ENCODE measurements around the gene THEM4. TPM values are rescaled to one million over a fixed set of nuclear protein-coding genes. Genes with fewer than 3 reads are reported as not detected.
"Not testable (repeated sequence)": the region's sequence is repeated elsewhere in the genome, so short reads cannot be mapped to it uniquely, and the experiment has no call there.

Gene THEM4
- total RNA-seq, 1 donor from 2014 or later, result 14.9 TPM

DNA sequence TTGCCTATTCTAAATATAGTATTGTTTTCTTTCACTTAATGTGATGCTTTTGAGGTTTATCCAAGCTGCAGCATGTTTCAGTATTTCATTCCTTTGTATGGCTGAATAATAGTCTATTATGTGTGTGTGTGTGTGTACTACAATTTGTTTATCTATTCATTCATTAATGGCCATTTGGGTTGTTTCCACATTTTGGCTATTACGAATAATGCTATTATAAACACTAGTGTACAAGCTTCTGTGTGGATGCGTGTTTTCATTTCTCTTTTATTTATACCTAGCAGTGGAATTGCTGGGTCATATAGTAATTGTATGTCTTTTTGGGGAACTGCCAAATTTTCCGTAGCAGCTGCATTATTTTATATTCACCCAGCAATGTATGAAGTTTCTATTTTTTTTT lies 40.8 kb downstream of the THEM4 start:
- no peak for ATAC-seq
- intact Hi-C loops (cut with DNase I), result no loop called here
- no peak for DNase-seq (ENCODE audit: low spot score)

DNA sequence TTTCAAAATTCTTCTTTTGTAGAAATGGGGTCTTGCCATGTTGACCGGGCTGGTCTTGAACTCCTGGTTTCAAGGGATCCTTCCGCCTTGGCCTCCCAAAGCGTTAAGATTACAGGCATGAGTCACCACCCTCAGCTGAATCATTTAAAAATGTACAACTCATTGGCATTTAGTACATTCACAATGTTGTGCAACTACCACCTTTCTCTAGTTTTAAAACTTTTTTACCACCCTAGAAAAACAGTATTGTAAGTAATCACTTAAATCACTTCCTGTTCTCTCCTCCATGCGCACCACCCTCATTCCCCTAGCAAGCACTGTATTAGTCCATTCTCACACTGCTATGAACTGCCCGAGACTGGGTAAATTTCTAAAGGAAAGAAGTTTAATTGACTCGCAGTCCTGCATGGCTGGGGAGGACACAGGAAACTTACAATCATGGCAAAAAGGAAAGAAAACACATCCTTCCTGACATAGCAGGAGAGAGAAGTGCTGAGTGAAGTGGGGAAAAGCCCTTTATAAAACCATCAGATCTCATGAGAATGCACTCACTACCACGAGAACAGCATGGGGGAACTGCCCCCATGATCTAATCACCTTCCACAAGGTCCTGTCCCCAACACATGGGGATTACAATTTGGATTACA lies 41.4 kb downstream of the THEM4 start:
- intact Hi-C loops (cut with DNase I), result no loop called here
- ATAC-seq, result no peak
- no peak for DNase-seq (ENCODE audit: low spot score)

DNA sequence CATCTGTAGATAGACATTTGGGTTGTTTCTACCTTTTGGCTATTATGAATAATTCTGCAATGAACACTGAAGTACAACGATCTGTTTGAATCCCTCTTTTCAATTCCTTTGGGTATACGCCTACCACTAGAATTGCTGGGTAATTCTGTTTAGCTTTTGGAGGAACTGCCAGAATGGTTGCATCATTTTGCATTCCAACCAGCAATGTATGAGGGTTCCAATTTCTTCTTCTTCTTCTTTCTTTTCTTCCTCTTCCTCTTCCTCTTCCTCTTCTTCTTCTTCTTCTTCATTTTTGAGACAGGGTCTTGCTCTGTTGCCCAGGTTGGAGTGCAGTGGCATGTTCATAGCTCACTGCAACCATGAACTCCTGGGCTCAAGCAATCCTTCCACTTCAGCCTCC lies 42.0 kb downstream of the THEM4 start:
- ATAC-seq, result no peak
- intact Hi-C loops (cut with DNase I), result no loop called here
- DNase-seq (ENCODE audit: low spot score), result no peak

DNA sequence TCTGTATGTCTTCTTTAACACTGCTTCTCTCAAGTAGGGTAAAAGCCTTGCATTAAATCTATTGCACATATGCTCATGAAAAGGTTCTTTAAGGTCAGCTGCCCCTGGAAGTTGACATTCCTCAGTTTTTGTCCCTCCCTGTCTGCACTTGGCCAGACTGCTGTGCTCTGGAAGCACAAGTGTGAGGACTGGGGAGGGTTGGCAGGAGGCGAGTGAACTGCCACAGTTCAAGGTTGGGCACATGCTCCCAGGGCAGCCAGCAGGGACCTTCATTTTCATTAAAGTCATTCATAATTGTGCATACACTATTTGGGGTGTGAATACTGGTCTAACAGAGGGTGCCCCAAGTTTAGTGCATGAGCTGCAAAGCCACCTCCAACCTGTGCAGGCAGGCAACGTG lies 44.9 kb downstream of the THEM4 start:
- intact Hi-C loops (cut with DNase I), result no loop called here
- ATAC-seq, result no peak
- DNase-seq (ENCODE audit: low spot score), result no peak

DNA sequence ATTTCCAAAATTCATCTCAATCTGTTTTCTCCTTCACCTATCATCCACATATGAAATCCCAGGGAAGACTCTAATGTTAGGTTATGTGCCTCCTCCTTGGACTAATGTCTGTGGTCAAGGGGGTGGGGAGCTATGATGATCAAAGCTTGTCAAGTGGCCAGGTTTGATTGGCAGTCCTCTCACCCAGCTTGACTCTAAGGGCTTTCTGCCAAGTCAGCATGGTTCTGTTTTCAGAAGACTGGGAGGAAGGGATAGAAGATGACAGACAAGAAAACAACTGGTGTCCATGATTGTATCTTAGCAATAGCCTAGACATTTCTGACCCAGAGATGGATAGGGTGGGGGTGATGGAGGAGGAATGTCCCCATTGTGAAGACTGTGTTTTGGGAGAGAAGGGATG lies 46.7 kb downstream of the THEM4 start:
- DNase-seq (ENCODE audit: low spot score), result no peak

DNA sequence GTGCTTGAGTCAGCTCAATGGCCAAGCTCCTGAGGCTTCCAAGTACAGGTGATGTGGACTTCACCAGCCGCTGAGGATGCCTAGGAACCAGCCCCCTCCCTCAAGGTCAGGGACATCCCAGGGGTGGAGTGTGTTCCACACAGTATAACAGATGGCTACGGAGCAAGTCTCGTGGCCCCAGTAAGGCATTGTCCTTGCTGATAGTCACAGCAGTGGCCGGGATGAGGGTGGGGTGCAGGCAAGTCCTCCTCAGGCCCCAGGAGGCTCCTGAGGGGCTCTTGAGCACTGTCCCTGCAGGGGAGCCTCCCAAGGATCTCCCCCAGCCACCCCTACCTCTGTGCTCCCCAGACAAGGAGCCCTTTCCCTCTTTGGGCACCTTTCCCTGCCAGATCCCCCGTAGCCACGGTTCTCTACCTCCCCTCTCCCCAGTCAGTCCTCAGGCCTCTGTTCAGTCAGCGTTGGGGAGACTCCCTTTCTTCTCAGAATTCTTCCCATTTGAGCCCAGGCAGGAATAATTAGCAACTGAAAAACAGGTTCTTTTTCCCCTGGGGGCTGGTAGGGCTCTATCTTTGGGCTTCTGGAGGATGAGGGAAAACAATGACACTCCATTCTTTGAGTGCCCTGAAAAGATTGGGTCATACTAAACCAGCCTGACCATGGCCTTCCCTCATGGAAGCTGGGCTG lies 48.7 kb downstream of the THEM4 start:
- DNase-seq (ENCODE audit: low spot score) (no peak), ATAC-seq (no peak)
- intact Hi-C loops (cut with DNase I), result no loop called here

More for the DNA sequence above, 46.7 kb downstream of the THEM4 start:
- intact Hi-C loops (cut with DNase I), result no loop called here
- no peak for ATAC-seq

DNA sequence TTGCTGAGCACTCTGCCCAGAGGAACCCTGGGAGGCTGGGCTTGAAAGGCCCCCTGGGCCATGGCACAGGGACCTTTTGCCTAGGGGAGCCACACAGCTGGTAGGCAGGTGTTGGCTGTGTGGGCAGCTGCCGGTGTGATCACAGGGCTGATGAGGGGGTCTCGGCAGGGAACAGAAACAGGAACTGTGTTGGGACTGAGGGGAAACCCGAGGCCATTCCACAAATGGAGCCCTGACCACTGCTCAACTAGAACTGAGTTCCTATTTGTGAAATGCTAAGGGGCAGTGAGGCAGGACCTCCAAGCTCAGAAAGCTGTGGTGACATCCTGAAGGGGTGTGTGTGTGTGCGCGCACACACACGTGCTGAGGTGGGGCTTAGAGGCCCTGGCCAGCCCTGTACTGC lies 49.4 kb downstream of the THEM4 start:
- ATAC-seq (no peak), DNase-seq (ENCODE audit: low spot score) (no peak)
- intact Hi-C loops (cut with DNase I), result no loop called here

DNA sequence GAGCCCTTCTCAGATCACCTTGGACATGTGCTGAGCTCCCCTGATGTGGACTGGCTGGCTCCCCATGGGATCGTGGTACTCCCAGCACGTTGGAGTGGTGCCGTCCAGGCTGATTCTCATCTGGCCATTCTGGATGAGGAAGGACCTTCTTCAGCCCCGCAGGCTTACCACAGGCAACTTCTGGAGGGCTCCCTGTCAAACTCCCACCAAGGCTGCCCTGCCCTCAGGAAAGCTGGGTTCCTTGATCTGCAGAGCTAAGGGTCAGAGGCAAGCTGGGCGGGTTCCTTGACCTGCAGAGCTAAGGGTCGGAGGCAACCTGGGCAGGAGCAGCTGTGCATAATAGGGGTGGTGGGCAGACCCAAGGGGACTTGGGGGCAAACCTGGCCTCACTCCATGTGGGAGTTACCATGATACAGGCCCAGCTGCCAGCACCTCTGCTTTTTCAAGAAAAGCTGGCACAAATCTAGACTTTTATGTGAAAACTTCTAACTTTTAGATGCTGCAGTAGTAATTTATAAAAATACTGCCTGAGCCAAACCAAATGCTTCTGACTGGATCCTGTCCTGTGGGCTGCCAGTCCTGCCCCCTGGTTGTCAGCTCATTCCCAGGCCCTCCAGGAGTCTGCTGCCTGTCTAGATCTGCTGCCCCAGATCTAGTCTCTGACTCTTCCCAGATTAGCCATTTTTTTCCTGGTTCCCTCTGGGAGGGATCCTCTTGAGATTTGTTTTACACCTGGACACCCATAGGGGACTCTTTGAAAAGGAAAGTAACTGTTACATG lies 50.2 kb downstream of the THEM4 start:
- intact Hi-C loops (cut with DNase I), result no loop called here
- ATAC-seq (no peak), DNase-seq (ENCODE audit: low spot score) (no peak)

DNA sequence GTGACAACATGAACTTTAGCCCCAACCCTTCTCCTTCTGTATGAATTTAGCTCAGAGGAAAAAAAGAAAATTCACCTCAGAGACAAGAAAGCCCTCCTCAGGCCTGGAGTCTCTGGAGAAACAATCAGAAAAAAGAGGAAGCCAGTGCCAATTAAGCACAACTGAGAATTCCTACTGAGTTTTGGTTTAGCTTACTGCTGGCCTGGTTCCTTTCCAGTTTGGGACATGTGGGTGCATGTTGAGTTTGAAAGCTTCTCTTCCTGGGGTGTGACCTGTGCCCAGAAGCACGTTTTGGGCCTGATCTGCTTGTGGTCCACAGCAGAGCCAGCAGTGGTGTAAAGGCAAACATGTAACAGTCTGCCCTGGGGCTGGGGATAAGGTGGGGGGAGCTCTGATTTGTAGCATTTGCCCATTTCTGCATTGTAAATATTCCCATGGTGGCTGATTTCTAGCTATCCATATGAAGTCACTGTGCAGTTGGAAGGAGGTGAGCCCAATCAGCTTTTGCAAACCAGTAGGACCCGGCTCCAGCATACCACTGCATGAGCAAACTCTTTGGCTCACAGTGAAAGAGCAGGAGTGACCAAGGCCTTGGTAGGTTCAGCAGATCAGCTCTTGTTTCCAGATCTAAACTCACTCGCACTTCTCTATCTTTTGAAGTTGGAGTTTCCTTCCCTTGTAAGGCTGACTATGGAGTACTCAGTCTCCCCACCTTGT lies 51.1 kb downstream of the THEM4 start:
- intact Hi-C loops (cut with DNase I), result no loop called here
- ATAC-seq, result no peak
- no peak for DNase-seq (ENCODE audit: low spot score)

DNA sequence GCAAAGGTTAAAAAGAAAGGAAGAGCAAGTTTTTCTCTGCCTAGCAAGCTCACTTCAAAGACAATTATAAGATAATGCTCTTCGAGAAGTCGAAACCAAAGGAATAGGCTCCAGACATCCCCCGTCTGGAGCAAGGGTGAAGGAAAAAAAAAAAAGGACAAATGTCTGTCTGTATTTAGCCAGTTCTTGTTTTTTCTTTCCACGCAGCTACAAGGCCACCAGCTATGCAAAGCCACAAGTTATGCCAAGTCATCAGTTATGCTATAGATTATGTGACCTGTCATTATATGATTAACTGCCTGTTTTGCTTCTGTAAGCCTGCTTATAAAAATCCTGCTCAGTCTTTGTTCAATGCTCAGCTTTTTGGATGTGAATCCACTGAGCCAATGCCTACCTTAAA lies 53.4 kb downstream of the THEM4 start:
- DNase-seq (ENCODE audit: low spot score) (no peak), ATAC-seq (no peak)
- intact Hi-C loops (cut with DNase I), result no loop called here

DNA sequence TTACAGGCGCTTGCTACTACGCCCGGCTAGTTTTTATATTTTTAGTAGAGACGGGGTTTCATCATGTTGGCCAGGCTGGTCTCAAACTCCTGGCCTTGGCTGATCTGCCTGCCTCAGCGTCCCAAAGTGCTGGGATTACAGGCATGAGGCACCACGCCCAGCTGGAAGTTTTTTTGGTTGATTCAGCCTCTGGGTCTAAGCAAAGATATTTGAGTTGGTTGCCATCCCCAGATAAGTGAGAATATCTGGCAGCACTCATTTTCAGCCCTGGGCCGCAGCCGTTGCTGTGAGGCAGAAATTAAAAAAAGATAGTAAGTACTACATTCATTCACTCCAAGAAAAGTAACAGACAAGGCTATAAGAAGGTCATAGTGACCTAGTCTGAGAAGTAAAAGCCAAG lies 53.8 kb downstream of the THEM4 start:
- intact Hi-C loops (cut with DNase I); DNase-seq (ENCODE audit: low spot score): not testable (repeated sequence)
- ATAC-seq, result peak; percentile 52

DNA sequence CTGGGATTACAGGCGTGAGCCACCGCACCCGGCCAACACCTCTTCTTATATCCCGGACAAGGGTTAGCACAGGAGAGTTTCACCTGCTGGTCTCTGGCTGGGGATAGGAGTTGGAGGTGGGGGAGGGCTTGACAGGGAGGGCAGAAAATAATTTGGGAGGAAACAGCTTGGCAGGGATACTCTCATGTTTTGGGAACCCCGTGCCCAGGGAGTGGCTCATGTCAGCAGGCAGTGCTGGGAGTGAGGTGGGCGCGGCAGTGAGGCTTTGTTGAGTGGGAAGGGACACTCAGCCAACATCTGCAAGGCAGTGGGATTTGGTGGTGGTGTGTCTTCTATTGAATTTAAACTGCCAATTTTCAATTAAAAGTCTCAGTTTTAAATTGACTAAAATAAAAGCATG lies 54.7 kb downstream of the THEM4 start:
- intact Hi-C loops (cut with DNase I), result no loop called here
- ATAC-seq (no peak), DNase-seq (ENCODE audit: low spot score) (no peak)

DNA sequence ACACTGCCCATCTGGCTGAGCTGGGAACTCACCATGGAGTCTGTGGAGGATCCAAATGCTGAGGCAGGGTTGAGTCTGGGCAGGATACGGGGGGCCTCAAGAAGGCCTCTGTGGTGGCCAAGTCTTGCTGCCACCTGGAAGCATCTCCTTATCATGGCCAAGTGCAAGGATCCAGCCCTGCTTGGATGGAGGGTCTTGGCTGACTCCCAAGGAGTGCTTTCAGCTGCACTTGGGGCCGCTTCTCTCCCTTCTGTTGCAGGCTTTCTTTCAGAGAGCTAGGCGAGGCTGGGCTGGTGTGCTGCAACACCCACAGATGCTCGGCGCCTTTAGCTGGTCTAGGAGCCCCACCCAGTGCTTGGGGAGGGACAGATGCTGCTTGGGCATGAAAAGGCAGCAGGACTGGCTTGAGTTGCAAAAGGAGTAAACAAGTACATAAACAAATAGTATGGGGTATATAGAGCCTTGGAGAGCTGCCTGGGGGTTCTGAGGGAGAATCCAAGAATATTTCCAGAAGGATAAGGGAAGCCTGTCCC lies 55.8 kb downstream of the THEM4 start, which contains the start of gene THEM5:
Gene THEM5 (minus strand): TSS at position 302 of the 533 bp plus-strand sequence. CDS start 147 bp downstream, at position 155.
- intact Hi-C loops (cut with DNase I), result no loop called here
- ATAC-seq (no peak), DNase-seq (ENCODE audit: low spot score) (no peak)

DNA sequence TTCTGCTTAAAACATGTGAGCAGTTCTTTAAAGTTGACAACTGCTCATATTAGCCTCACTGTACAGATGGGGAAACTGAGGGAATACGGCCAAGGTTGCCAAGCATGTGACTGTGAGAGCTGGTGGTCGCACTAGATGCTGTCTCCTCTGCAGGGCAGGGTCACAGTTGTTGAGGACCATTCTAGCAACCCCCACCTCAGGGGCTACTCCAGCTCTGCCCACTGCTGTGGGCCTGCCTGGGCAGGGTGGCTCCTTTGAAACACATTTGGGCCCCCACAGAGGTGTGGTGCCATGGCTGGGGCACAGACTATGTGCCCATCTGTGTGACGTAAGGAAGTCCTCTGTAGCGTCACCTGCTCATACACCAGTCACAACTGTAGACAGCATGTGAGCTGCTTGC lies 56.6 kb downstream of the THEM4 start:
- DNase-seq (ENCODE audit: low spot score) (no peak), ATAC-seq (no peak)
- intact Hi-C loops (cut with DNase I), result no loop called here

DNA sequence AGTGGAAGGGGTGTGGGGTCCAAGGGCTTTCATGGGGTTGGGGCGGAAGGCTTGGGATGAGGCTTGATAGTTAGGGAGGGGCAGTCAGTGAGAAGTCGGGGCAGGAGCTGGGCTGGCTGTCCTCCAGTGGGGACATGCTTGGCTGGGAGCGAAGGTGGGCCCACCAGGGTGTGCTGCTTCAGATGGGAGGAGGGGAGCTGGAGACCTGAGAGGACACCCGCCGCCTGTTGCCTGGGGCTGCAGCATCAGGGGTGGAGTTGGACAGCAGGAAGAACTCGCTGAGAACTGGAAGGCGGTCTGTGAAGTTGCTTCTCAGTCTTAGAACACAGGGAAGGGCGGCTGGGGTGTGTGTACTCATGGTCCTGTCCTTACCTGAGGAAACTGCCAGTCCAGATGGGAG lies 57.4 kb downstream of the THEM4 start:
- ATAC-seq (no peak), DNase-seq (ENCODE audit: low spot score) (peak; percentile 52)
- intact Hi-C loops (cut with DNase I), result no loop called here

DNA sequence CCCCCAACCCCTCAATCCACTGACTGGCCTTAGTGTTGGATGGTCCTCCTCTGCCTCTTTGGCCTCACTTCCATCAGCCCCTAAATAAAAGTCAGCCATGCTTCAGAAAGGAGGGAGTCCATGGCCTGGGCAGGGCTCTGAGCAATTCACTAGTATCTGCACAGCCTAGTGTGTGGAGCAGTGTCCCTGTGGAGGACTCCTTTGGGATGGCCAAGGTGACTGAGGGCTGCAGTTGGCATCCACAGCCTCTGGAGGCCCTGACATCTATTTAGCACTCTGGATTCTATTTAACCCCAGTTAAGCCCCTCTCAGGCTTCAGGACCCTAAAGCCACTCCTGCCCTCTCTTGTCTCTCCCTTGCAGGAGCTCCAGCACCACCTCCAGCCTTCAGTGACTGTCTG lies 59.4 kb downstream of the THEM4 start:
- ATAC-seq, result no peak
- DNase-seq (ENCODE audit: low spot score), result no peak
- intact Hi-C loops (cut with DNase I), result no loop called here

DNA sequence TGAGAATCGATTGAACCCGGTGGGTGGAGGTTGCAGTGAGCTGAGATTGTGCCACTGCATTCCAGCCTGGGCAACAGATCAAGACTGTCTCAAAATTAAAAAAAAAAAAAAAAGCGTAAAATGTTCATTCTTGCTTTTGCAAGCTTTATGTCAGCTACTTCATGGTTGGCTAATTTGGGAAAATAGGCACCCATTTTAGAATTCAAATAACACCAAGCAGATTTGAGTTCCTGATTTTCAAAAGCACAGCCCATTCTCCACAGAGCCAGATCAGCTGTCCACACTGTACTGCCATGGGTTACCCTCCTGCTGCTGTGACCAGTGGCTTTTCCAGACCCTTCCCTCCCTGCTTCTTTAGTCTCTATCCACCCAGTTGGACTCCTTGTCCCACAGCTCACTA lies 60.2 kb downstream of the THEM4 start:
- ATAC-seq, result no peak
- intact Hi-C loops (cut with DNase I), result no loop called here
- DNase-seq (ENCODE audit: low spot score), result peak; percentile 31

DNA sequence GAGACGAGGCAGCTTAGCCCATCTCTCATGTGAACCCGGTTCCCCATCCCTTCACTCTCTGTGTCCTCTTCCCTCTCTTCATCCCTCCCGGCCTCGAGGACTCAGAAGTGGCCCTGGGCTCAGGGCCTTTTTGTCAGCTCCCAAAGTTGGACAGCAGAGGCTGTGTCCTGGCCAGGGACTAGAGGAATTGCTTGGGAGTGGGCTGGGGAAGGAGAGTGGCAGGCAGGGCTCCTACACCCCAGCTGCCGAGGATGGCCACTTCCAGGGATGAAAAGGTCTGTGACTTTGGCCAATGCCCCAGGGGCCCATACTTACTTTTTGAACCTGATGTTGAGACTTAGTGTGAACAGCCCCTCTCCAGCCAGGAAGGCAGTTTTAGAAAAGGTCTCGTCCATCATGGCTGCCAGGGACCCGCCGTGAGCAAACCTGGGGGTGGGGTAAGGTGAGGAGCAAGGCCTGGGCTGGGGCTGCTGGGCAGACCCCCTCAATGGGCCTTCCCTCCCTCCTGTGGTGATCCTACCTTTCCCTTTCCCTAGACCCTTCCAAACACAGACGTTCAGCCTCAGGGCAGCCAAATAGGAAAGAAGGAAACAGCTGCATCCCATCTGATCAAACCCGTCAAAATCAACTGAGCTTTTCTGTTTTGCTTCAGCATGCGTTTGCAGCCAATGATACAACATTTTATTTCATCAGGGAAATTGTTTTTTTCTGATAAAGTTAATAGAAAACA lies 61.3 kb downstream of the THEM4 start:
- no peak for ATAC-seq
- intact Hi-C loops (cut with DNase I), result no loop called here
- DNase-seq (ENCODE audit: low spot score), result peak; percentile 32

Measured in sciatic nerve (tissue), 2 donors.